ENCODE results near the gene TUB.

Gene TUB

DNA sequence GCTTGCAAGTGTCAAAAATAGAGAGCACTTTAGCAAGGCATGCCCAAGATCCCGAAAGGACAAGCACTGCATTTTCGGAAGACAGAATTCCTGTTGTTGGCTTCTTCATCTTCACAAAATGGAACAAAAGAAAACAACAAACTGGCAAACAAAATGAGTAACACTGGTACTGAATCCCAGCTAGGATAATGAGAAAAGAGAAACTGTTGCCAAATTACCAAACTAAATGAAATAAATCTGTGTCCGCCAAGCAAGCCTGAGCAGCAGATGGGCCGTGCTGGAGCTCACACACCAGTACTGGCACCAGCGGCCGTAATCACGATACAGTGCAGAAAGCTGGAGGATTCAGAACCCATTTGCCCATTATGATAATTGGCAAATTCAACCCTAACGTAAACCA lies 30.6 kb downstream of the TUB start:
- DNase-seq: no peak

DNA sequence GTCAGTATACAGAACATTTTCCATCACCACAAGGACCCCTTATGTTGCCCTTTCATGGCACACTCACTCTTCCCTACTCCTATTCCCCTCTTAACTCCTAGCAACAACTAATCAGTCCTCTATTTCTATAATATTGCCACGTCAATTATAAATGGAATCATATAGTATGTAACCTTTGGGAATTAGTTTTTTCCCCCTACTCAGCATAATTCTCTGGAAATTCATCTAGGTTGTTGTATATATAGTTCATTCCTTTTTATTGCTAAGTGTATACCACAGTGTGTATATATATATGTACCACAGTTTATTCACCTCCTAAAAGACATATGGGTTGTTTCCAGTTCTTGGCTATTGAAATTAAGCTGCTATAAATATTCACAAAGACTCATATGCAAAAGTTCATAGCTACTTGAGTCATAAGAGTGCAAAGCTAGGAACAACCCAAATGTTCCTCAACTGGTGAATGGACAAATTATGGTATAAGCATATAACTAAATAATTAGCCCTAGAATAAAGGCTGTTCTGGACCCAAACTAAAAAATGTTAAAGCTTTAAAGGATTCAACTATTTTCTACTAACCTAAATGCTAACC lies 41.3 kb downstream of the TUB start:
- no peak for DNase-seq

DNA sequence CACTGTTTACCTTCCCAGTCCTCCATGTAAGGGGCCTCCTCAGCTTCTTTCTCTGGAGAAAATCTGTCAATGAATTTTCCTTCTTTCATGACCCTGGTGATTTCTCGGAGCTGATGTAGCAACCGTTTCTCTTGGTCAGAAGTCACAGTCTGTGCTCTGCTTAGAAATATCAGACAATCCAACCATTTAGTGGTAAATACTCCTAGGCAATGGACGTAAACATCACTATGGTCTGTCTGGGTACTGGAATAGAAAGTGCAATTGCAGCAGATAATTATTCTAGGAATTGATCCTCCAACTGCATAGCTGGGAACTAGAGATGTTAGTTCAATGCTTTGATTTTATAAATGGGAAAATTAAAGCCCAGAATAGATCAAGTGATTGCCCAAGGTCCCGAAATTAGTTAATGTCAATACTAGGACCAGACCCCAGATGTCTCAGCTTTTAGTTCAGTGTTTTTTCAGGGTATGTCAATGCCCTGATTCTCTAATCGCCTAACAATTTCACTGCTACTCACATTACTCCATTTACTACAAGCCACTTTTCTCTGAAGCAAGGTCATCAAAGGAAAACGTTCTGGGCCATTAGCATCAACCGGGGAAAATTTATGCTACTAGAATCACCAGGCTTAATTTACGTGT lies 45.8 kb downstream of the TUB start:
- no peak for DNase-seq

DNA sequence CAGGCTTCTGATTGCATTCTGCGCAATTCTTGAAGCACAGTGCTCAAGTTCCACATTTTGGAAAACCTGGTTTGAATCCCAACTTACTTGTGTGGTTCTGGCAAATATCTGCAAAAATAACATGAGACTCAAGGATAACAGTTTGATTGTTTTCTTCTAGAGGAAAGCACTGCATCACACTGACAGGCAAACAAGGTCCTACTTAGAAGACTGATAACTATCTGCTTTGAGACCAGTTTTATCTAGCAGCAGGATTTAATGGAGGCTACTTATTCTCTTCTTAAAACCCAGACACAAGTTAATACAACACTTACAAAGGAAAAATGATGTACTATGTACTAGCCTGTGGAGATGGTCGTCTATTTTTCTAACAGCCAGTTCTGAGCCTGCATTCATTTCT lies 46.4 kb downstream of the TUB start:
- no peak for DNase-seq

DNA sequence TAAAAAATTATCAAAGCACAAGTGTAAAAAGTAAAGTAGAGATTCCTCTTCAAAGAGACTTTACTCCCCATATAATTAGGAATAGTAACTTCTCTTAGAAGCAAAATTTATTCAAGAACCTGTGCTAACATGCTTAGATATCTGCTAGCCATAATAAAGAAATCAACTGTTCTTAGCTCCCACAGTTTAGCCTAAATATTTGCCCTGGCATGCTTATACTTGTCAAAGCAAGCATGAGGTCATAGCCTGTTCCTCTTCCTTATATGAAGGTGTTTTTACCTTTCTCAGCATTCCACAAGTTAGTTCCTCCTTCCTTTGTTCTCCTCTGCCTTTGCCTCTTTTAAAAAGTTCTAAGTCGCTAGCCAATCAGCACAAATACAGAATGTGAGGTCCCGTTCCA lies 57.5 kb downstream of the TUB start:
- DNase-seq: no peak

DNA sequence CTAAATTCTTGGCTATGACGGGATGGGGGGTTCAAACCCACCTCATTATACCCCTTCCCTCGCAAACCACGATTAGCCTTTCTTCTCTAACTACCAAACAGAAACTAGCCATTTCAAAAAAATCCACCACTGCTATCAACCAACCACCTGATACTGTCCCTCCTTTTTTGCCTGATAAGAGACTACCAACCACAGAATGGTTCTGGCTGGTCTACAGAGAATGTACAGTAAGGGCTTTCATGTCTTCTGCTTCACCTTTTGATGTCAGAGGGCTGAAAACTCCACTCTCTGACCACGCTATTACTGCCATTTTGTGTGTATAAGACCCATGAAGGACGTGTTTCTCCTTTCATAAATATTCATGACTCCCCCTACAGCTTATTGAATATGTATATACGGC lies 68.7 kb downstream of the TUB start:
- no peak for DNase-seq
